CD4-positive, alpha-beta T cell treated with Interferon gamma for 1 hour (primary cell): ENCODE measurements around the gene KASH5.
"Not testable (repeated sequence)": the region's sequence is repeated elsewhere in the genome, so short reads cannot be mapped to it uniquely, and the experiment has no call there.

Source experiments
- DNase-seq: peaks from one replicate; pipeline ENCODE4 v3.0.0-alpha.2; 2020

The KASH5 gene

GRCh38 chr19:49362048-49362928 is 25.8 kb upstream of the KASH5 start, which contains the start of gene TEAD2:
TEAD2 (minus strand) TSS chr19:49362416; CDS start chr19:49360075, 2,341 bp downstream.
- no peak for DNase-seq

GRCh38 chr19:49362929-49363267 is 25.2 kb upstream of the KASH5 start:
- no peak for DNase-seq

- DNase-seq = peak; percentile 86
These were observed 24.6 kb upstream of the KASH5 start, which contains the start of gene DKKL1 for GRCh38 chr19:49363268-49364082. DKKL1 (plus strand) TSS chr19:49363877; CDS start chr19:49363999, 122 bp downstream.

- DNase-seq = no peak
These were observed 23.8 kb upstream of the KASH5 start for GRCh38 chr19:49364083-49364737.

GRCh38 chr19:49366110-49366509 is 21.9 kb upstream of the KASH5 start:
- no peak for DNase-seq

GRCh38 chr19:49368711-49369358 is 19.2 kb upstream of the KASH5 start:
- DNase-seq = no peak

- DNase-seq = no peak
These were observed 16.9 kb upstream of the KASH5 start for GRCh38 chr19:49371184-49371583.

GRCh38 chr19:49373174-49373573 is 14.9 kb upstream of the KASH5 start:
- DNase-seq = not testable (repeated sequence)

GRCh38 chr19:49374665-49375434 is 13.2 kb upstream of the KASH5 start:
- DNase-seq = no peak

- DNase-seq = no peak
These were observed 9.5 kb upstream of the KASH5 start for GRCh38 chr19:49378512-49378911.

GRCh38 chr19:49380391-49380790 is 7.7 kb upstream of the KASH5 start:
- no peak for DNase-seq

- no peak for DNase-seq
These were observed 5.4 kb upstream of the KASH5 start for GRCh38 chr19:49382639-49383038.

GRCh38 chr19:49383599-49383998 is 4.5 kb upstream of the KASH5 start:
- DNase-seq = no peak

- DNase-seq = no peak
These were observed 1.4 kb downstream of the KASH5 start for GRCh38 chr19:49389406-49389805.

GRCh38 chr19:49390131-49390928 is 2.3 kb downstream of the KASH5 start:
- no peak for DNase-seq

GRCh38 chr19:49390929-49391359 is 2.9 kb downstream of the KASH5 start:
- DNase-seq = peak; percentile 38

GRCh38 chr19:49391581-49392399 is 3.7 kb downstream of the KASH5 start:
- peak; percentile 81 for DNase-seq

GRCh38 chr19:49393881-49394280 is 5.8 kb downstream of the KASH5 start:
- no peak for DNase-seq

GRCh38 chr19:49395581-49396407 is 7.7 kb downstream of the KASH5 start:
- no peak for DNase-seq
